ENCODE results near the gene TMEM151A.
A peak's percentile ranks its signal among the peaks of the same experiment; 100 is the strongest.

Gene TMEM151A

DNA sequence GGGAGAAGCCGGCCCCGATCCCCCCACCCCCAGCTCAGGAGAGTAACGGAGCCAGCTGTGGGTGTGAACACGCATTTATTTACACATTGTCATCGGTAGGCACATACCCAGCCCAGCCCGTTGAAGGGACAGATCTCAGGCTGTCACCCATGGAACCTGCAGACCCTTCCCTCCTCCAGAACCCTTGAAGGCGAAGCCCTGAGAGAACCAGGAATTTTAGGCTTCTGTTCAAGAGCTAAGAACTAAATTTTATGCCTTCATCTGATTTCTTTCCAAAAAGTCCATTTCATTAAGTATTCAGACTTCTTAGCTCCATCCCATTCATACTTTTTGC, 53.6 kb downstream of the TMEM151A start:
- H3K4me3 ChIP-seq (ENCODE audit: low read length) = no peak overlapping the region
- H3K56ac ChIP-seq (ENCODE audit: low read length) = peak overlapping the region; percentile 91
- no CpG with 5 or more reads among the region's 7 CpGs for WGBS (ENCODE audit: extremely low coverage, insufficient coverage, low lambda C conversion rate)
- H3K36me3 ChIP-seq (ENCODE audit: control insufficient read depth, insufficient read depth, low read length) = peaks cover 7% of the 10 kb centered on the region
- no peaks in the 10 kb centered on the region for H3K4me1 ChIP-seq (ENCODE audit: control insufficient read depth, low read depth, low read length)
- H3K79me1 ChIP-seq (ENCODE audit: low read length) = peaks cover 18% of the 10 kb centered on the region
- H2BK5ac ChIP-seq (ENCODE audit: low read length) = no peak overlapping the region
- H2BK15ac ChIP-seq (replicated peaks; ENCODE audit: low read depth) = no peak overlapping the region
- no peak overlapping the region for H3K4ac ChIP-seq (ENCODE audit: low read depth, low read length)
- no peak overlapping the region for H3K18ac ChIP-seq (ENCODE audit: low read length)
- H2BK120ac ChIP-seq (ENCODE audit: low read depth, low read length) = no peak overlapping the region
- no peak overlapping the region for H2AK5ac ChIP-seq (ENCODE audit: low read length)
- DNase-seq = no peak
- H4K8ac ChIP-seq (ENCODE audit: low read depth, low read length) = peak overlapping the region; percentile 3
- no peak overlapping the region for H3K23ac ChIP-seq (ENCODE audit: low read length)
- peak overlapping the region; percentile 64 for H3K4me2 ChIP-seq (ENCODE audit: low read length)
- H3K79me2 ChIP-seq (ENCODE audit: control insufficient read depth, insufficient read depth, low read length) = peaks cover 14% of the 10 kb centered on the region
- H4K5ac ChIP-seq (ENCODE audit: low read length) = no peak overlapping the region
- peak overlapping the region; percentile 29 for H3K27ac ChIP-seq (ENCODE audit: low read depth, low read length)
- H3K9ac ChIP-seq (ENCODE audit: low read length) = peak overlapping the region; percentile 73
- H3K27me3 ChIP-seq (ENCODE audit: insufficient read depth, low read length, poor library complexity) = no peaks in the 10 kb centered on the region

Measured in mesendoderm (in vitro differentiated cells).